ENCODE results near the gene PTDSS2. TPM values are rescaled to one million over a fixed set of nuclear protein-coding genes. Genes with fewer than 3 reads are reported as not detected.

Gene PTDSS2
- total and polyA plus RNA-seq, 10 of the 15 experiments (the other 5 are each of a cell fraction or from before 2014, with no cell fraction given), result 0.39 to 21.1 (median 10.8) TPM

DNA sequence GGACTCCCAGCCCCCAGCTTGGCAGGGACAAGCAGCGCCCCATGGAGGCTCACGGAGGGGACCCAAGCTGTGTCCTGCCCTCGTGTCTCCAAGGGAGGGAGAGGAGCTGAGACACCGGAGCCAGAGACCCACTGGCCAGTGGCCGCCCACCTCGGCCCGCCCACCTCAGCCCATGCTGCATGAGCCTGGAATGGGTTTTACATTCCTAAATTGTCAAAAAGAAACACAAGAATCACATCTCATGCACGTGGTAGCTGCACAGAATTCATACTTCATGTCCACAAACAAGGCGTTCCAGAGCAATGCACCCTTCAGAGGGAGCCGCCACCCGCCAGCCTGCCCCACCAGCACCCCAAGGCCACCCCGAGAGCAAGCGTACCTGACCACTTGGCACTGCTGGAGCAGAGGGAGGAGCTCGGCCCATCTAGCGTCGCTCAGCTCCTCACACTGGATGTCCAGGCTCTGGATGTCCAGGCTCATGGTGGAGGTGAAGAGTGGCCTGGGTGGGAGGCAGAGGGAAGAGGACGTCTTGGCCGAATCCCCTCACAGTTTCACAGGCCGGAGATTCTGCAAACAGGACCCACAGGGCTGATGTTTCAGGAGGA, 51.7 kb downstream of the PTDSS2 start (continued):
- TF ChIP-seq EZH2 (IDR thresholded peaks at IDR 0.05; ENCODE audit: borderline replicate concordance, control insufficient read depth, low read depth, low read length), result no peak
- no peak for TF ChIP-seq IKZF2 (IDR thresholded peaks at IDR 0.05)

DNA sequence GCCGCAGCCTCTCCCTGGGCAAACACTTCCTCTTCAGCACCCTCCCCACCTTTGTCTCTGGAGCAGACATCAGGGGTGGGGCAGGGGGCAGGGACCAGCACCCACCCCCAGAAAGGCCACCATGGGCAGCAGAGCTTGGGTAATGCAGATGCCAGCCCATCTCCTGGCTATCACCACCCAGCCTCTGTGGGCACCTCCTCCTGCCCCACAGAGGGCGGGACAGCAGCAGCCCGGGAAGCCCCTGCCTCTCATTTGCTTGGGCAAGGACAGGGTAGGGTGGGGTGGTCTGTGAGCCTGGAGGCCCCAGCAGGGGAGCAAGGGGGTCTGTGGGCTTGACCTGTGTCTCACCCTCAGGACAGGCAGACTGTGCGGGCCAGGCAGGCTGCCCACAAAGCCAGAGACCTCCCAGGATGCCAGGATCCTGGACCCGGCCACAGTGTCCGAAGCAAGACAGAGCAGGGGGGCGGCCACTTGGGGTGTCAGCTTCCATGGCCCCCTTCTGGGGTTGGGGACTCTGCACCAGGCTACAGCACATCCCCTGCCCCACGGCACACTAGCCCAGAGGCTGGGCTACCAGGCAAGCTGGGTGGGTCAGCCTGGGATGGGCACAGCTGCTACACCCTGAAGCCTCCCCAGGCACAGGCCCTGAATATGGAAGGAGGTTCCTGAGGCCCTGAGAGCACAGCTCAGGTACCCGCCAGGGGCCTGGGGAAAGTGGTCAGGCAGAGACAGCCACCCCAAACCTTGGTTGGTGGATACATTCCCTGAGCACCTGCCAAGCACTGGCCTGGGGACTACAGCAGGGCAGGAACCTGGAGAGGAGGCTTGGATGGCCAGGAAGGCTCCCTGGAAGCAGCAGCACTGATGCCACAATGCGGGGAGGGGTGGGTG, 52.5 kb downstream of the PTDSS2 start:
- Histone ChIP-seq H3K9ac (ENCODE audit: control insufficient read depth, insufficient read depth, low read length) (no peak overlapping the region; the same call in 1 of the 2 replicates), H3K9me3 (replicated peaks; ENCODE audit: control insufficient read depth, insufficient read depth, low read length) (no peaks in the 10 kb centered on the region; the same call in 2 of the 3 replicates), H4K20me1 (ENCODE audit: control insufficient read depth, insufficient read depth) (no peaks in the 10 kb centered on the region), H3K27ac (ENCODE audit: control insufficient read depth, insufficient read depth) (peak overlapping the region; percentile 56; the same call in 1 of the 2 replicates), H2AFZ (ENCODE audit: control insufficient read depth, low read depth, low read length) (no peak overlapping the region), H3K4me2 (ENCODE audit: control insufficient read depth, insufficient read depth) (peak overlapping the region; percentile 99), H3K79me2 (ENCODE audit: control insufficient read depth, insufficient read depth, low read length) (peaks cover 38% of the 10 kb centered on the region), H3K27me3 (replicated peaks in 1 of 2; ENCODE audit: control insufficient read depth in 2 of 2, insufficient read depth in 2 of 2, low read length in 1 of 2) (no peaks in the 10 kb centered on the region), H3K4me3 (no peak overlapping the region), H3K4me1 (ENCODE audit: control insufficient read depth, insufficient read depth, low read length) (peaks cover 23% of the 10 kb centered on the region), H3K36me3 (ENCODE audit: control insufficient read depth in 2 of 2, insufficient read depth in 2 of 2, low read length in 1 of 2) (peaks cover 13 to 37% of the 10 kb centered on the region in 2 experiments)
- intact Hi-C loops (cut with micrococcal nuclease; ENCODE audit: unreplicated experiment), result no loop called here
- no TSS peak for BruUV-seq (replicated peaks)
- FAIRE-seq (no peak), ATAC-seq (no peak), DNase-seq (ENCODE audit: low read depth, low spot score) (no peak)
- ChIA-PET POLR2A (interaction anchor here (0.6 to 0.7 kb wide), 2 partner anchors 34 to 66 kb away, joined by 3 to 4 read pairs; partner anchors contain the start of gene HRAS), CTCF (interaction anchor here (1.5 kb wide), 1 partner anchor 17 kb away, joined by 3 read pairs; no protein-coding TSS in a partner anchor), SMC1A (ENCODE audit: uncharacterized antibody, unreplicated experiment) (interaction anchor here (1.5 kb wide), 1 partner anchor 47 kb away, joined by 4 read pairs; no protein-coding TSS in a partner anchor), RAD21 (ENCODE audit: unreplicated experiment) (no interaction called here)
- in situ Hi-C loops (cut with MboI), result loop anchor here (5.0 kb wide), 1 partner anchor 50 kb away; the partner anchor contains the start of gene PTDSS2
- 94% methylated on average over 9 of the region's 10 CpGs for WGBS (ENCODE audit: insufficient coverage, insufficient replicate concordance, low lambda C conversion rate, missing lambda C conversion rate)
- TF ChIP-seq ZNF687 (IDR thresholded peaks at IDR 0.05), result no peak
- TF ChIP-seq, protein P1, sequence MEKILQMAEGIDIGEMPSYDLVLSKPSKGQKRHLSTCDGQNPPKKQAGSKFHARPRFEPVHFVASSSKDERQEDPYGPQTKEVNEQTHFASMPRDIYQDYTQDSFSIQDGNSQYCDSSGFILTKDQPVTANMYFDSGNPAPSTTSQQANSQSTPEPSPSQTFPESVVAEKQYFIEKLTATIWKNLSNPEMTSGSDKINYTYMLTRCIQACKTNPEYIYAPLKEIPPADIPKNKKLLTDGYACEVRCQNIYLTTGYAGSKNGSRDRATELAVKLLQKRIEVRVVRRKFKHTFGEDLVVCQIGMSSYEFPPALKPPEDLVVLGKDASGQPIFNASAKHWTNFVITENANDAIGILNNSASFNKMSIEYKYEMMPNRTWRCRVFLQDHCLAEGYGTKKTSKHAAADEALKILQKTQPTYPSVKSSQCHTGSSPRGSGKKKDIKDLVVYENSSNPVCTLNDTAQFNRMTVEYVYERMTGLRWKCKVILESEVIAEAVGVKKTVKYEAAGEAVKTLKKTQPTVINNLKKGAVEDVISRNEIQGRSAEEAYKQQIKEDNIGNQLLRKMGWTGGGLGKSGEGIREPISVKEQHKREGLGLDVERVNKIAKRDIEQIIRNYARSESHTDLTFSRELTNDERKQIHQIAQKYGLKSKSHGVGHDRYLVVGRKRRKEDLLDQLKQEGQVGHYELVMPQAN (conservative IDR thresholded peaks at IDR 0.05), result no peak
- no peak for TF ChIP-seq SMARCA5 (IDR thresholded peaks at IDR 0.05)
- no peak for TF ChIP-seq RFX5 (IDR thresholded peaks at IDR 0.05; ENCODE audit: low read depth, low read length)
- TF ChIP-seq MTA3 (IDR thresholded peaks at IDR 0.05; ENCODE audit: borderline replicate concordance, low read length), result no peak
- TF ChIP-seq MEF2A (IDR thresholded peaks at IDR 0.05; ENCODE audit: insufficient read depth, low read depth, low read length), result no peak
- TF ChIP-seq CHD2 (IDR thresholded peaks at IDR 0.05; ENCODE audit: borderline replicate concordance, low read depth, low read length), result no peak
- no peak for TF ChIP-seq TCF7 (IDR thresholded peaks at IDR 0.05; ENCODE audit: borderline replicate concordance)
- TF ChIP-seq, protein P2, sequence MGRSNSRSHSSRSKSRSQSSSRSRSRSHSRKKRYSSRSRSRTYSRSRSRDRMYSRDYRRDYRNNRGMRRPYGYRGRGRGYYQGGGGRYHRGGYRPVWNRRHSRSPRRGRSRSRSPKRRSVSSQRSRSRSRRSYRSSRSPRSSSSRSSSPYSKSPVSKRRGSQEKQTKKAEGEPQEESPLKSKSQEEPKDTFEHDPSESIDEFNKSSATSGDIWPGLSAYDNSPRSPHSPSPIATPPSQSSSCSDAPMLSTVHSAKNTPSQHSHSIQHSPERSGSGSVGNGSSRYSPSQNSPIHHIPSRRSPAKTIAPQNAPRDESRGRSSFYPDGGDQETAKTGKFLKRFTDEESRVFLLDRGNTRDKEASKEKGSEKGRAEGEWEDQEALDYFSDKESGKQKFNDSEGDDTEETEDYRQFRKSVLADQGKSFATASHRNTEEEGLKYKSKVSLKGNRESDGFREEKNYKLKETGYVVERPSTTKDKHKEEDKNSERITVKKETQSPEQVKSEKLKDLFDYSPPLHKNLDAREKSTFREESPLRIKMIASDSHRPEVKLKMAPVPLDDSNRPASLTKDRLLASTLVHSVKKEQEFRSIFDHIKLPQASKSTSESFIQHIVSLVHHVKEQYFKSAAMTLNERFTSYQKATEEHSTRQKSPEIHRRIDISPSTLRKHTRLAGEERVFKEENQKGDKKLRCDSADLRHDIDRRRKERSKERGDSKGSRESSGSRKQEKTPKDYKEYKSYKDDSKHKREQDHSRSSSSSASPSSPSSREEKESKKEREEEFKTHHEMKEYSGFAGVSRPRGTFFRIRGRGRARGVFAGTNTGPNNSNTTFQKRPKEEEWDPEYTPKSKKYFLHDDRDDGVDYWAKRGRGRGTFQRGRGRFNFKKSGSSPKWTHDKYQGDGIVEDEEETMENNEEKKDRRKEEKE (IDR thresholded peaks at IDR 0.05), result no peak

Data from GM12878 (cell line).